Skeletal muscle tissue (tissue), 4 donors: ENCODE results near the gene CCDC83. TPM values are rescaled to one million over a fixed set of nuclear protein-coding genes. Genes with fewer than 3 reads are reported as not detected.
A peak's percentile ranks its signal among the peaks of the same experiment; 100 is the strongest.

Experiments
- H3K27ac ChIP-seq: one replicate; pipeline ENCODE4 v1.7.0; 2013; ENCODE audit warnings: mild to moderate bottlenecking, low read depth, low read length, inconsistent platforms
- H3K27me3 ChIP-seq, 3 donors: one replicate each; pipeline ENCODE4 v1.7.0; 2013; ENCODE audit warnings: low read length in 3 of 3; ENCODE audit not compliant: control insufficient read depth in 3 of 3, insufficient read depth in 3 of 3
- H3K36me3 ChIP-seq, 3 donors: one replicate each; pipeline ENCODE4 v1.7.0; 2013; ENCODE audit warnings: low read length in 3 of 3; ENCODE audit not compliant: control insufficient read depth in 3 of 3, insufficient read depth in 3 of 3
- H3K4me1 ChIP-seq, 3 donors: one replicate each; pipeline ENCODE4 v1.7.0; 2013; ENCODE audit warnings: low read length in 3 of 3, mild to moderate bottlenecking in 3 of 3; ENCODE audit not compliant: control insufficient read depth in 3 of 3, insufficient read depth in 3 of 3
- H3K4me3 ChIP-seq, 3 donors: one replicate each; pipeline ENCODE4 v1.7.0; 2013; ENCODE audit warnings: low read length in 3 of 3
- H3K9ac ChIP-seq, 3 donors: one replicate each; pipeline ENCODE4 v1.7.0; 2013; ENCODE audit warnings: low read length in 3 of 3, mild to moderate bottlenecking in 3 of 3, moderate library complexity in 2 of 3, low read depth in 1 of 3
- H3K9me3 ChIP-seq, 3 donors: one replicate each; pipeline ENCODE4 v1.7.0; 2013; ENCODE audit warnings: low read length in 3 of 3; ENCODE audit not compliant: control insufficient read depth in 3 of 3
- total RNA-seq: library from RNA; depleted of rRNA; stranded (reverse); fragments of >200 nt; gene quantifications from one replicate; pipeline ENCODE4 v1.2.3, GENCODE V29; 2014
- donor health status: Osteomylitis.

The CCDC83 gene
- total RNA-seq, 1 donor from 2014 or later, result not detected

DNA sequence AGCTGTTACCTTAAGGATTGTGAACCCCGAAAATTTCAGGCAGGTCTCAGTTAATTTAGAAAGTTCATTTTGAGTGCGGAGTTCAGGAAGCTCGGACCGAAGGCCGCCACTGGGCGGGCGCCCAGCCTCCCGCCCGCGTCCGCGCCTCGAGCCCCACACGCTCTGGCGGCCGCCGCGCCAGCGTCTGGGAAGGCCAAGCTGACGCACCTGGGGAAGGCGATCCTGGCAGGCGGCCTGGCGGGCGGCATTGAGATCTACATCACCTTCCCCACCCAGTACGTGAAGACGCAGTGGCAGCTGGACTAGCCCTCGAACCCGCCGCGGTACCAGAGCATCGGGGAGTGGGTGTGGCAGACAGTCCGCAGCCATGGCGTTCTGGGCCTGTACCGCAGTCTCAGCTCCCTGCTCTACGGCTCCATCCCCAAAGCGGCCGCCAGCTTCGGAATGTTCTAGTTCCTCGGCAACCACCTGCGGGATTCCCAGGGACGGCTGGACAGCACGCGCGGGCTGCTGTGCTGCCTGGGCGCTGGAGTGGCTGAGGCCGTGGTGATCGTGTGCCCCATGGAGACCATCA lies 79.5 kb downstream of the CCDC83 start:
- Histone ChIP-seq H3K4me3 (peak overlapping the region in 1 of 3 donors; percentile 13), H3K36me3 (no peaks in the 10 kb centered on the region), H3K9me3 (peaks cover 0 to 2% (median 0%) of the 10 kb centered on the region in 3 donors), H3K4me1 (no peaks in the 10 kb centered on the region), H3K27me3 (peaks cover 0 to 5% (median 4%) of the 10 kb centered on the region in 3 donors), H3K9ac (no peak overlapping the region), H3K27ac (no peak overlapping the region)

DNA sequence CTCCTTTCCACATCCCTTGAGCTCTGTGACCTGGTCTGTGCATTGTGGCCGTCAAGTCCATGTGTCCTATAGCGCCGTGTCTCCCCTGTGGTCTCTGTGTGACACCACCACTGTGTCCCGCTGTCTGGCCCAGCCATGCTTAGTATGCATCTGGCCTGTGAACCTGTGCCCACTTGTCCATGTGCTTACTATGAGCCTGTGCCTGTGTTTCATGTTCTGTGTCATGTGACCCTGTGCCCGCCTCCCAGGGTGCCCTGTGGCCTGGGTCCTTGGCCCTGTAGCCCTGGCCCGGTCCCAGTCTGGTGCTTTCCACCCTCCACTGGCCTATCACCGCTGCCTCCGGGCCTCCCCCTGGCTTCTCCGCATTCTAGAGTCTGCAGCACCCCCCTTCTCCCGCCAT lies 80.6 kb downstream of the CCDC83 start:
- Histone ChIP-seq H3K4me1 (no peaks in the 10 kb centered on the region), H3K36me3 (no peaks in the 10 kb centered on the region), H3K27ac (no peak overlapping the region), H3K9ac (no peak overlapping the region), H3K9me3 (peaks cover 0 to 2% (median 0%) of the 10 kb centered on the region in 3 donors), H3K27me3 (peaks cover 0 to 5% (median 4%) of the 10 kb centered on the region in 3 donors), H3K4me3 (no peak overlapping the region)

DNA sequence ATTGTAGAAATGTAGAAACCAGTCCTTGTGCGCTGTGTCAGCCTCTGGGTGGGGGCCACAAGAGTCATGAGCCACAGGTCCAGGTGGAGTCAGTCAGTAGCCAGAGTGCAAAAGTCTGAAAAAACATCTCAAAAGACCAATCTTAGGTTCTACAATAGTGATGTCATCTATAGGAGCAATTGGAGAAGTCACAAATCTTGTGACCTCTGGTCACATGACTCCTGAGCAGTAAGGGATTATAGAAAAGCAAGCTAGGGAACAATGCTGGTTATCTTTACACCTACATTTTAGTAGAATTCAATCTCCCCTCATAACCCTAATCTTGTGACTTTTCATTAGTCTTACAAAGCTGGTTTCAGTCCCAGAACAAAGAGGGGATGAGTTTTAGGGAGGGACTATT lies 82.7 kb downstream of the CCDC83 start:
- Histone ChIP-seq H3K27ac (no peak overlapping the region), H3K9me3 (peaks cover 0 to 2% (median 0%) of the 10 kb centered on the region in 3 donors), H3K9ac (no peak overlapping the region), H3K4me1 (peaks cover 0 to 2% (median 0%) of the 10 kb centered on the region in 3 donors), H3K27me3 (peaks cover 0 to 5% (median 4%) of the 10 kb centered on the region in 3 donors), H3K4me3 (no peak overlapping the region), H3K36me3 (no peaks in the 10 kb centered on the region)

DNA sequence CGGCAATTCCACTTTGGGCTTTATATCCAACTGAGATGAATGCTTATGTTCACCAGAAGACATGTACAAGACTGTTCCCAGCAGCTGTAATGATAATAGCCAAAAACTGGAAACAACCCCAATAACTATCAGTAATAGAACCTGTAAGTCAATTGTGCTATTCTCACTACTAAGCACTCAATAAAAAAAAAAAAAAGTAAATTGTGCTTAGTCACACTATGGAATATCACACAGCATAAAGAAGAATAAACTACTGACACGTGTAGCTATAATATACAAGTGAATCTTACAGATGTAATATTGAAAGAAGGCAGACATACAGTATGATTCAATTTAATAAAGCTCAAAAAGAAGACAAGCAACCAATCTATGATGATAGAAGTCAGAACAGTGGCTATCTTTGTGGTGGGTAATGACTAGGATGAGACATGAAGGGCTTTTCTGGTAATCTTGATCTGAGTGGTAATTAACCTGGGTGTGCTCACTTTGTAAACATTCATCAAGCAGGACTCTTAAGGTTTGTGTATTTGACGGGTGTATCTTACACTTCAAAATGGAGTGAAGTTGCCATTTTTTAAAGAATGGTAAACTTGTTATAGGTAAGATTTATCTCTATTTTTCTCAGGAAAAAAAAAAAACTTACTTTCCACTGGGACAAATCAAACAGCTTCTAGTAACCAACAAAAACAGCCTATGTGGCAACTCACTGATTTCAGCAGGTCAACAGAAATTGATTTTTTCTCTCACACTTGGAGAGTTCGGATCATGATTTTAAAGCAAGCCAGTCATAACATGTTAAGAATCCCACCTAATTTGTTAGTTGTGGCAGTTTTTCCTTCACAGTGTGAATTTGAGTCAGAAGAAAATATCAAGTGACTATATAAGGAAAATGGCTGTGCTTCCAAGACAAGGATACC lies 84.2 kb downstream of the CCDC83 start:
- H3K9me3 ChIP-seq, result peaks cover 0 to 2% (median 0%) of the 10 kb centered on the region in 3 donors
- no peak overlapping the region for H3K4me3 ChIP-seq
- no peak overlapping the region for H3K27ac ChIP-seq
- no peaks in the 10 kb centered on the region for H3K36me3 ChIP-seq
- H3K27me3 ChIP-seq, result peaks cover 0 to 5% (median 4%) of the 10 kb centered on the region in 3 donors
- peaks cover 0 to 2% (median 0%) of the 10 kb centered on the region in 3 donors for H3K4me1 ChIP-seq
- H3K9ac ChIP-seq, result no peak overlapping the region

DNA sequence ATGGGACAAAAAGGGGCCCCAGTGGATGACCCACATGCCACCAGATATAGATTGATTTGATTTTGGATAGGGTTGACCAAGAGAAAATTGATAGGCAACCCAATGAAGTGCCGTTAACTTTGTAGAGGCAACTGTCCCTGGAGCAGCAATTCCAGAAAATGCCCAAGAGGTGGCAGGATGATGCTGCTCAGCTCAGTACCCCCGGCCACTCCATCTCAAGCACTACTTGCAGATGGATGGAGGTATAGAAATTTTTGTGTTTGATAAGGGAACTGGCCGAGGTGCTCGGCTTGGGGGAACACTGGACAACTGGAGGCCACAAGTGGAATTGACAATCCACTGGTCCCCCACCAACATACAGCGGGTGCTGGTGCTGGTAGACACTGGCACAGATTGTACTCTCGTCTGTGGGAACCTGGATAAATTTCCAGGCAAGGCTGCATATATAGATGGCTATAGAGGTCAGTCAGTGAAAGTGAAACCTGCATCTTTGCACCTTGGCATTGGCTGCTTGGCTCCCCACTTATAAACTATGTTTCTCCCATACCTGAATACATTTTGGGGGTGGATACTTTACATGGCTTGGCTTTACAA lies 86.3 kb downstream of the CCDC83 start:
- H3K36me3 ChIP-seq, result no peaks in the 10 kb centered on the region
- H3K4me1 ChIP-seq, result peaks cover 0 to 3% (median 2%) of the 10 kb centered on the region in 3 donors
- H3K27me3 ChIP-seq, result no peaks in the 10 kb centered on the region
- H3K4me3 ChIP-seq, result no peak overlapping the region
- H3K9ac ChIP-seq, result no peak overlapping the region
- H3K27ac ChIP-seq, result no peak overlapping the region
- no peaks in the 10 kb centered on the region for H3K9me3 ChIP-seq

DNA sequence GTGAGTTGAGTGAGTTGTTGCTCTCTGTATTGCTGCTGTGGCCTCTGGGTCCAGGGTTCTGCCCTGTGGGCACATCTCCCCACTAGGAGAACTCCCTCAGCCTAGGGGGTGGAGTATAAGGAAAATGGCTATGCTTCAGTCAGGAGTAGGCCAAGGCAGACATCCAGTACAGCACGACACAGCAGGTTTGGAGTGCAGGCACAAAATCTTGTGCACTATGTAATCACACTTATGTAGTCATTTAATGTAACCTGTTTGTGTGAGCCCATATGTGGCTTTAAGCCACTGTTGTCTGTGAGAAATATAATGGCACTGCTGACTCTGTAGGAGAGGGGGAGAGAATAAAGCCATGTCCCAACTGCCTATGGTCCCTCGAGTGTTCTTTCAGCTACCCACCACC lies 90.1 kb downstream of the CCDC83 start:
- Histone ChIP-seq H3K4me1 (peaks cover 7 to 9% (median 8%) of the 10 kb centered on the region in 3 donors), H3K9ac (no peak overlapping the region), H3K27me3 (no peaks in the 10 kb centered on the region), H3K4me3 (no peak overlapping the region), H3K36me3 (no peaks in the 10 kb centered on the region), H3K27ac (no peak overlapping the region), H3K9me3 (no peaks in the 10 kb centered on the region)

DNA sequence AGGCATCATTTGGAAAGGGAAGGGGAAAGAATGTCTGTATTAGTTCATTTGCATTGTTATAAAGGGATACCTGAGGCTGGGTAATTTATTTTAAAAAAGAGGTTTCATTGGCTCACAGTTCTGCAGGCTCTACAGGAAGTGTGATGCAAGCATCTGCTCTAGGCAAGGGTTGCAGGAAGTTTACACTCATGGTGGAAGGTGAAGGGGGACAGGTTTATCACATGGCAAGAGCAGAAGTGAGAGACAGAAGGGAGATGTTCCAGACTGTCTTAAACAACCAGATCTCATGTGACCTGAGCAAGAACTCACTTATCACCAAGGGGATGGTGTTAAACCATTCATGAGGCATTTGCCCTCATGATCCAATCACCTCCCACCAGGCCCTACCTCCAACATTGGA lies 90.6 kb downstream of the CCDC83 start:
- Histone ChIP-seq H3K27me3 (no peaks in the 10 kb centered on the region), H3K9ac (no peak overlapping the region), H3K4me3 (no peak overlapping the region), H3K27ac (no peak overlapping the region), H3K9me3 (no peaks in the 10 kb centered on the region), H3K4me1 (peaks cover 7 to 9% (median 8%) of the 10 kb centered on the region in 3 donors), H3K36me3 (no peaks in the 10 kb centered on the region)

DNA sequence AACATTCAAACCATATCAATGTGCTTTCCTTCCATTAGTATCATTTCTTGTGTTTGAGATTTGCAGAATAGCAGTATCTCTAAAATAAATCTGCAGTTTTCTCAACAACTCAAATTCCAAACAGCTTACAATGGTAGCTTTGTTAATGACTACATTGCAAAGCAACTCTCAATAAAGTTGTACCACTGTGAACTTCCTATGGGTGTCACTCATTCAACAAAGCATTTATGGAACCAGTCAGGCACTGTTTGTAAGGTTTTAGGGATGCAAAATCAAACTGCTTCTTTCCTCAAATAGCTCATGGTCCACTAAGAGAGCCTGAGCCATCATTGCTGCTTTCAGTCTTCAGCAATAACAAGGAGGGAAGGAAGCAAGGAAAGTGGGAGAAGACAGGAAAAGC lies 91.0 kb downstream of the CCDC83 start:
- Histone ChIP-seq H3K9ac (no peak overlapping the region), H3K9me3 (no peaks in the 10 kb centered on the region), H3K4me1 (peaks cover 7 to 9% (median 8%) of the 10 kb centered on the region in 3 donors), H3K27ac (no peak overlapping the region), H3K36me3 (no peaks in the 10 kb centered on the region), H3K4me3 (no peak overlapping the region), H3K27me3 (no peaks in the 10 kb centered on the region)

DNA sequence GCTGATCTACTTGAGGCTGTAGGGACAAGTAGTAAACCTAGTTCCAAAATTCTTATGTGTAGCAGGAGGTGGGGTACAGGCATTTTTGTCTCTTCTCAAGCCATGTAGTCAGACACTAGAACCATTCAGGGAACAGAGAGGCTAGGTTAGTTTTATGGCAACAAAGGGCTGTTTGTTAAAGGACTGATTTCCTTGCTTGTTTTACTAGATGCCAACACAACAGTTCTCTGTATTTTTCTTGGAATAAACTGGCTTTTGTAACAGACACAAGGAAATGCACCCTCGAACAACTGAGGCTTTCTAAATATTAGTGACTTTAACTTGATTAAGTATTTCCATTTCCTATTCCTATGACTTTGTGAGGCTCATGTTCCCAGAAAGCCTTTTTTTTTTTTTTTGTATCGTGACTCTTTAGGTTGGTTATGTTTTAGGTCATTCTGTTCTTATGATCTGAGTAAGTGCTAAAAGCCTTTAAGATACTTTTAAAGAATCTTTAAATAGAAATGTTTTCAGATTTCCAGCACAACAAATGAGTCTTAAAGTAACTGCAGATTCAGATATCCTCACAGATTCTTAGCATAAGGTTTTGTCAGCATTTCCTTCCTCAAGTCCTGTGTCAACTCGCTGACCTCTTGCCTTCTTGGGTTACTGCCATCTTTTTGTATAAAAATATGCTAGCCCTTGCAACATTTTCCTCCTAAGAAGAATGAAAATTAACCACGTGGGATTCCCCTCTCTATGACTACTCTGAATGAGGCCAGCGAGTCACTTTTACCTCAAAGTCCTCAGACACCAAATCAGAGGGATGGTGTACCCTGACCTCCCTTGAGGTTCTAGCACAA lies 92.5 kb downstream of the CCDC83 start:
- no peak overlapping the region for H3K9ac ChIP-seq

More for the DNA sequence above, 92.5 kb downstream of the CCDC83 start:
- Histone ChIP-seq H3K36me3 (no peaks in the 10 kb centered on the region), H3K27ac (peak overlapping the region; percentile 51), H3K9me3 (no peaks in the 10 kb centered on the region), H3K4me3 (peak overlapping the region in 2 of 3 donors; percentile 11 to 17), H3K27me3 (no peaks in the 10 kb centered on the region), H3K4me1 (peaks cover 5 to 9% (median 8%) of the 10 kb centered on the region in 3 donors)
